Omental fat pad (tissue), 4 donors: ENCODE measurements around the gene BNIP2. TPM values are rescaled to one million over a fixed set of nuclear protein-coding genes. Genes with fewer than 3 reads are reported as not detected.
"Not testable (repeated sequence)": the region's sequence is repeated elsewhere in the genome, so short reads cannot be mapped to it uniquely, and the experiment has no call there.

ENCODE experiments used
- ATAC-seq: fragments of 150-250 bp; one replicate; pipeline ENCODE4 v1.9.1; 2016; ENCODE audit warnings: mild to moderate bottlenecking, moderate library complexity; ENCODE audit not compliant: low FRiP score
- DNase-seq: peaks from one replicate; pipeline ENCODE4 v3.0.0-alpha.2; 2019; ENCODE audit warnings: low spot score
- total RNA-seq, 4 donors: library from RNA; depleted of rRNA; stranded (reverse); fragments of >200 nt; gene quantifications; one replicate each; pipeline ENCODE4 v1.1.0, GENCODE V29; 2016
- TF ChIP-seq, protein P1 (sequence below), 3 donors: fragments of 450-650 bp; IDR thresholded peaks; one replicate each; pipeline ENCODE4 v1.5.1; 2016 to 2017; ENCODE audit warnings: antibody characterized with exemption in 3 of 3, mild to moderate bottlenecking in 3 of 3, moderate library complexity in 2 of 3

Gene BNIP2
- total RNA-seq, 4 donors from 2014 or later, result 102 to 162 (median 132) TPM

GRCh38 chr15:59702351-59702750 is 13.2 kb upstream of the BNIP2 start:
- TF ChIP-seq, protein P1, sequence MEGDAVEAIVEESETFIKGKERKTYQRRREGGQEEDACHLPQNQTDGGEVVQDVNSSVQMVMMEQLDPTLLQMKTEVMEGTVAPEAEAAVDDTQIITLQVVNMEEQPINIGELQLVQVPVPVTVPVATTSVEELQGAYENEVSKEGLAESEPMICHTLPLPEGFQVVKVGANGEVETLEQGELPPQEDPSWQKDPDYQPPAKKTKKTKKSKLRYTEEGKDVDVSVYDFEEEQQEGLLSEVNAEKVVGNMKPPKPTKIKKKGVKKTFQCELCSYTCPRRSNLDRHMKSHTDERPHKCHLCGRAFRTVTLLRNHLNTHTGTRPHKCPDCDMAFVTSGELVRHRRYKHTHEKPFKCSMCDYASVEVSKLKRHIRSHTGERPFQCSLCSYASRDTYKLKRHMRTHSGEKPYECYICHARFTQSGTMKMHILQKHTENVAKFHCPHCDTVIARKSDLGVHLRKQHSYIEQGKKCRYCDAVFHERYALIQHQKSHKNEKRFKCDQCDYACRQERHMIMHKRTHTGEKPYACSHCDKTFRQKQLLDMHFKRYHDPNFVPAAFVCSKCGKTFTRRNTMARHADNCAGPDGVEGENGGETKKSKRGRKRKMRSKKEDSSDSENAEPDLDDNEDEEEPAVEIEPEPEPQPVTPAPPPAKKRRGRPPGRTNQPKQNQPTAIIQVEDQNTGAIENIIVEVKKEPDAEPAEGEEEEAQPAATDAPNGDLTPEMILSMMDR (IDR thresholded peaks at IDR 0.05), result no peak
- DNase-seq (no peak), ATAC-seq (no peak)

GRCh38 chr15:59701880-59702279 is 12.8 kb upstream of the BNIP2 start:
- DNase-seq (no peak), ATAC-seq (no peak)
- TF ChIP-seq, protein P1 (IDR thresholded peaks at IDR 0.05), result no peak

- DNase-seq (no peak), ATAC-seq (no peak)
- TF ChIP-seq, protein P1 (IDR thresholded peaks at IDR 0.05), result no peak
Observed at GRCh38 chr15:59699810-59700431, 10.8 kb upstream of the BNIP2 start.

DNA sequence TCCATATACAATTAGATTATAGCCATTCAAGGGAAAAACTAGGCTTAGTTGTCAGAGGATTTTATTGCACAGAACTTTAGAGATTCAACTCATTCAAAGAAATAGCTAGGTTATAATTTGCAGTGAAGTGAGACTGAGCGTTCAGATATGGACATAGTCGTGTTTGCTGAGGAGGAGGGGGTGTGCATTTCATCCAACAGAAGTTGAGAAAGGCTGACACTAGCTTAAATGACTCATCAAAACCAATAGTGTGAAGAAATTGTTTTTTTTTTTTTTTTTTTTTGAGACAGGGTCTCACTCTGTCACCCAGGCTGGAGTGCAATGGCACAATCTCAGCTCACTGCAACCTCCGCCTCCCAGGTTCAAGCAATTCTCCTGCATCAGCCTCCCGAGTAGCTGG is 8.9 kb upstream of the BNIP2 start:
- not testable (repeated sequence) for DNase-seq, ATAC-seq

DNA sequence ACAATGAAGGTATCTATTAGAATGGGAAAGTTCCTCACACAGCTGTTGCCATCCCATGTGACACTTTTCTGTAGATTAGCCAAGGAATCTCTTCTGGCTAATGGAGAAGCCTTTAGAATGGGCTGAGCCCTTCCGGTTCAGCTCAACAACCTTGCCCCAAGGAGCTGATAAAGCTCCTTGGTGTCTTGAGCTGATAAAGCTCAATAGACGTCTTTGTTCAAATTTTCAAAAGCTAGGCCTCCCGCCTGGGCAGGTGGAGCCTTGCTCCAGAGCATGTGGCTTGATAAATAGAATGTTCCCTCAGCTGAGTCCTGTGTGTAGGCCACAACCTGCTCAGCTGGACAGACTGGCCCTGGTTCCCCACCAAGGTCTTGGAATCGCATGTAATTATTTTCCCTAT is 7.2 kb upstream of the BNIP2 start:
- DNase-seq (no peak), ATAC-seq (no peak)
- TF ChIP-seq, protein P1 (IDR thresholded peaks at IDR 0.05), result no peak

DNA sequence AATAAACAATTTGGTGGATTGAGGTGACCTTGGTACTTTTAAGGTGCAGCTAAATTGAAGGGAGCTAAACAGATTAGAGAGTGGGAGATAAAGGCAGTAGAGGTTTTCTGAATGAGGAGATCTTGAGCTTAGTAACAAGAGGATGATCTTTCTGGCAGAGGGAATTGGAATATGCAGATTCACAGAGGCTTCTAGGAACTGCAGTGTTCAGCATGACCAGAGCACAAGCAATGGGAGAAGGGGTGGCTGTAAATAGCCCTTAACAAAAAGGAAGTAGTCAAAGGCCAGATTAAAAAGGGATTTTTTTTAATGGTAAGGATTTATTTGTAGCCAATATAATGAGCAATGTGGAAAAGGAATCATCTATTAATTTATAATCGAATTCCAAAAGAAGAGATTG is 5.7 kb upstream of the BNIP2 start:
- no peak for ATAC-seq
- DNase-seq, result no peak
- TF ChIP-seq, protein P1 (IDR thresholded peaks at IDR 0.05), result no peak

GRCh38 chr15:59691194-59691805 is 2.2 kb upstream of the BNIP2 start:
- TF ChIP-seq, protein P1 (IDR thresholded peaks at IDR 0.05), result no peak
- no peak for DNase-seq
- no peak for ATAC-seq
